ENCODE measurements around the gene VIT. TPM values are rescaled to one million over a fixed set of nuclear protein-coding genes. Genes with fewer than 3 reads are reported as not detected.
"Not testable (repeated sequence)": the region's sequence is repeated elsewhere in the genome, so short reads cannot be mapped to it uniquely, and the experiment has no call there.

VIT gene
- total RNA-seq, 1 experiment from 2014 or later, result not detected

GRCh38 chr2:36823862-36824261 lies 127.4 kb downstream of the VIT start:
- no peaks in the 10 kb centered on the region for H3K4me1 ChIP-seq (replicated peaks; ENCODE audit: insufficient read depth)
- H3K9me3 ChIP-seq (ENCODE audit: insufficient read depth, low read depth), result no peaks in the 10 kb centered on the region
- H3K27ac ChIP-seq, result no peak overlapping the region
- H3K9me2 ChIP-seq (ENCODE audit: insufficient read depth), result no peaks in the 10 kb centered on the region; the same call in 1 of the 2 replicates
- intact Hi-C loops (cut with micrococcal nuclease; ENCODE audit: unreplicated experiment), result no loop called here
- H3K4me3 ChIP-seq, result no peak overlapping the region
- no peak overlapping the region for H2AFZ ChIP-seq
- H3F3A ChIP-seq (ENCODE audit: insufficient read depth, low read depth), result no peaks in the 10 kb centered on the region
- ChIA-PET CTCF (no interaction called here), POLR2A (ENCODE audit: unreplicated experiment) (no interaction called here)
- TF ChIP-seq, protein P1, sequence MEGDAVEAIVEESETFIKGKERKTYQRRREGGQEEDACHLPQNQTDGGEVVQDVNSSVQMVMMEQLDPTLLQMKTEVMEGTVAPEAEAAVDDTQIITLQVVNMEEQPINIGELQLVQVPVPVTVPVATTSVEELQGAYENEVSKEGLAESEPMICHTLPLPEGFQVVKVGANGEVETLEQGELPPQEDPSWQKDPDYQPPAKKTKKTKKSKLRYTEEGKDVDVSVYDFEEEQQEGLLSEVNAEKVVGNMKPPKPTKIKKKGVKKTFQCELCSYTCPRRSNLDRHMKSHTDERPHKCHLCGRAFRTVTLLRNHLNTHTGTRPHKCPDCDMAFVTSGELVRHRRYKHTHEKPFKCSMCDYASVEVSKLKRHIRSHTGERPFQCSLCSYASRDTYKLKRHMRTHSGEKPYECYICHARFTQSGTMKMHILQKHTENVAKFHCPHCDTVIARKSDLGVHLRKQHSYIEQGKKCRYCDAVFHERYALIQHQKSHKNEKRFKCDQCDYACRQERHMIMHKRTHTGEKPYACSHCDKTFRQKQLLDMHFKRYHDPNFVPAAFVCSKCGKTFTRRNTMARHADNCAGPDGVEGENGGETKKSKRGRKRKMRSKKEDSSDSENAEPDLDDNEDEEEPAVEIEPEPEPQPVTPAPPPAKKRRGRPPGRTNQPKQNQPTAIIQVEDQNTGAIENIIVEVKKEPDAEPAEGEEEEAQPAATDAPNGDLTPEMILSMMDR (conservative IDR thresholded peaks at IDR 0.05), result no peak
- TF ChIP-seq EZH2 (IDR thresholded peaks at IDR 0.05; ENCODE audit: low read depth), result no peak
- DNase-seq, result no peak
- no TSS peak for BruUV-seq (replicated peaks)
- H4K20me1 ChIP-seq (ENCODE audit: insufficient read depth), result no peaks in the 10 kb centered on the region
- H3K79me2 ChIP-seq (ENCODE audit: low read depth), result no peaks in the 10 kb centered on the region
- H3K4me2 ChIP-seq, result no peak overlapping the region
- H3K36me3 ChIP-seq (ENCODE audit: low read depth), result no peaks in the 10 kb centered on the region
- H3K27me3 ChIP-seq (ENCODE audit: insufficient read depth, low read depth), result no peaks in the 10 kb centered on the region

DNA sequence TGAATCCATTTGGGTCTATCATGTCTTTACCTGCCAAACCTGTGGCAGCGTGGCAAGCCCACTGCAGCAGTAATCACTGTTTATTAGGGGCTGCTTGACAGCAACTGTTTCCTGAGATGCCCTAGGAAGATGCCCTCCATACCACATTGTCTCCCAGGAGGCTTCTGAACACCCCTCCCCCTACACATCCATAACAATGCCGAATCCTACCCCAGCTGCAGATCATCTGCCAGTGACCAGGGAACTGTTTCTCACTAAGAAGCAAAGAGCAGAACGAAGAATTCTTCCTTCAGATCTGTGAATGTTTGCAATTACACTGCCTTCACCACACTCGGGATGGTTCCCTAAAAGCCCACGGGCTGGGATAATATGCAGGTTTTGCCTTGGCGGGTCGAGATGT lies 127.8 kb downstream of the VIT start:
- Histone ChIP-seq H3K79me2 (ENCODE audit: low read depth) (no peaks in the 10 kb centered on the region), H3K4me3 (no peak overlapping the region), H3F3A (ENCODE audit: insufficient read depth, low read depth) (no peaks in the 10 kb centered on the region), H3K9me3 (ENCODE audit: insufficient read depth, low read depth) (no peaks in the 10 kb centered on the region), H4K20me1 (ENCODE audit: insufficient read depth) (no peaks in the 10 kb centered on the region), H3K9me2 (ENCODE audit: insufficient read depth) (peaks cover 2% of the 10 kb centered on the region; the same call in 1 of the 2 replicates), H3K4me1 (replicated peaks; ENCODE audit: insufficient read depth) (no peaks in the 10 kb centered on the region), H3K27me3 (ENCODE audit: insufficient read depth, low read depth) (no peaks in the 10 kb centered on the region), H3K36me3 (ENCODE audit: low read depth) (no peaks in the 10 kb centered on the region), H3K27ac (no peak overlapping the region), H3K4me2 (no peak overlapping the region), H2AFZ (no peak overlapping the region)
- POLR2A ChIA-PET (ENCODE audit: unreplicated experiment), result no interaction called here
- intact Hi-C loops (cut with micrococcal nuclease; ENCODE audit: unreplicated experiment), result no loop called here
- DNase-seq, result no peak
- CTCF ChIA-PET, result no interaction called here
- TF ChIP-seq, protein P1 (conservative IDR thresholded peaks at IDR 0.05), result no peak
- TF ChIP-seq EZH2 (IDR thresholded peaks at IDR 0.05; ENCODE audit: low read depth), result no peak
- no TSS peak for BruUV-seq (replicated peaks)

DNA sequence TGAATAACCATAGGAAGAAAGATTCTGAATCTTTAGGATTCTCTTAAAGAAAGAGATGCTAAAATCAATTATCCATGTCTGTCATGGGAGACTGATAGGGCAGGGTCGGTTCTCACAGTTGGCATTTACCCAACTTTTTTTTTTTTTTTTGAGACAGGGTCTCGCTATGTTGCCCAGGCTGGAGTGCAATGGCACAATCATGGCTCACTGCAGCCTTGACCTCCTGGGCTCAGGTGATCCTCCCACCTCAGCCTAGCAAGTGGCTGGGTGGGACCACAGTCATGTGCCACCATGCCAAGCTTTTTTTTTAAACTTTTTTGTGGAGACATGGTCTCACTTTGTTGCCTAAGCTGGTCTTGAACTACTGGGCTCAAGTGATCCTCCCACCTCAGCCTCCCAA lies 128.2 kb downstream of the VIT start:
- H3K4me1 ChIP-seq (replicated peaks; ENCODE audit: insufficient read depth); H3K4me2 ChIP-seq; DNase-seq; intact Hi-C loops (cut with micrococcal nuclease; ENCODE audit: unreplicated experiment); H3K79me2 ChIP-seq (ENCODE audit: low read depth); H3K27me3 ChIP-seq (ENCODE audit: insufficient read depth, low read depth); CTCF ChIA-PET; H3K36me3 ChIP-seq (ENCODE audit: low read depth); H3K9me2 ChIP-seq (ENCODE audit: insufficient read depth); H4K20me1 ChIP-seq (ENCODE audit: insufficient read depth); H3K9me3 ChIP-seq (ENCODE audit: insufficient read depth, low read depth); H3K4me3 ChIP-seq; H3K27ac ChIP-seq; H3F3A ChIP-seq (ENCODE audit: insufficient read depth, low read depth); POLR2A ChIA-PET (ENCODE audit: unreplicated experiment); BruUV-seq (replicated peaks); H2AFZ ChIP-seq: not testable (repeated sequence)

GRCh38 chr2:36831185-36831584 lies 134.7 kb downstream of the VIT start:
- no peaks in the 10 kb centered on the region; the same call in 1 of the 2 replicates for H3F3A ChIP-seq (ENCODE audit: insufficient read depth, low read depth)
- no peaks in the 10 kb centered on the region for H3K36me3 ChIP-seq (ENCODE audit: low read depth)
- H3K4me3 ChIP-seq, result no peak overlapping the region
- no peak overlapping the region for H2AFZ ChIP-seq
- ChIA-PET POLR2A (ENCODE audit: unreplicated experiment) (no interaction called here), CTCF (no interaction called here)
- H3K27ac ChIP-seq, result no peak overlapping the region
- no peaks in the 10 kb centered on the region for H3K27me3 ChIP-seq (ENCODE audit: insufficient read depth, low read depth)
- peaks cover 4% of the 10 kb centered on the region; the same call in 1 of the 2 replicates for H3K9me2 ChIP-seq (ENCODE audit: insufficient read depth)
- intact Hi-C loops (cut with micrococcal nuclease; ENCODE audit: unreplicated experiment), result no loop called here
- no peaks in the 10 kb centered on the region for H3K9me3 ChIP-seq (ENCODE audit: insufficient read depth, low read depth)
- no peaks in the 10 kb centered on the region for H3K79me2 ChIP-seq (ENCODE audit: low read depth)
- H4K20me1 ChIP-seq (ENCODE audit: insufficient read depth), result no peaks in the 10 kb centered on the region
- DNase-seq, result no peak
- H3K4me1 ChIP-seq (replicated peaks; ENCODE audit: insufficient read depth), result no peaks in the 10 kb centered on the region
- BruUV-seq (replicated peaks), result no TSS peak
- TF ChIP-seq EZH2 (IDR thresholded peaks at IDR 0.05; ENCODE audit: low read depth), result no peak
- TF ChIP-seq, protein P1 (conservative IDR thresholded peaks at IDR 0.05), result no peak
- no peak overlapping the region for H3K4me2 ChIP-seq
